Breast epithelium (tissue), 4 donors: ENCODE measurements around the gene RNF121. TPM values are rescaled to one million over a fixed set of nuclear protein-coding genes. Genes with fewer than 3 reads are reported as not detected.

ENCODE experiments used
- DNase-seq, 2 donors: peaks; one replicate each; pipeline ENCODE4 v3.0.0-alpha.2; 2019; ENCODE audit warnings: low spot score in 2 of 2
- H3K27ac ChIP-seq, 2 donors: fragments of 200-600 bp; sonication (generic) in 1 of 2; one replicate each; pipeline ENCODE4 v1.5.1; 2016 to 2019; ENCODE audit warnings: mild to moderate bottlenecking in 1 of 2
- H3K27me3 ChIP-seq, 2 donors: fragments of 200-600 bp; sonication (generic) in 1 of 2; one replicate each; pipeline versions ENCODE4 v1.5.1 to v1.6.0; 2017 to 2019; ENCODE audit warnings: control low read depth in 1 of 2, mild to moderate bottlenecking in 1 of 2
- H3K36me3 ChIP-seq: fragments of 200-600 bp; one replicate; pipeline ENCODE4 v1.5.1; 2019
- H3K4me1 ChIP-seq, 2 donors: fragments of 200-600 bp; sonication (generic); one replicate each; pipeline ENCODE4 v1.5.1; 2016 to 2019; ENCODE audit warnings: control low read depth in 1 of 2
- H3K4me3 ChIP-seq, 3 donors: fragments of 200-600 bp; sonication (generic); 1 replicate in 2 of 3; 2 replicates in 1 of 3; pipeline ENCODE4 v1.5.1; 2016 to 2019; ENCODE audit warnings: mild to moderate bottlenecking in 3 of 3, moderate library complexity in 2 of 3
- H3K9me3 ChIP-seq, 2 donors: fragments of 200-600 bp; sonication (generic) in 1 of 2; one replicate each; pipeline ENCODE4 v1.5.1; 2016 to 2019; ENCODE audit warnings: control low read depth in 1 of 2
- CTCF ChIP-seq, 3 donors: fragments of 450-650 bp; IDR thresholded peaks; one replicate each; pipeline ENCODE4 v1.5.1; 2016 to 2017; ENCODE audit warnings: antibody characterized with exemption in 3 of 3, mild to moderate bottlenecking in 3 of 3, moderate library complexity in 3 of 3
- POLR2A ChIP-seq: fragments of 450-650 bp; IDR thresholded peaks from one replicate; pipeline ENCODE4 v1.6.1; 2016; ENCODE audit warnings: antibody characterized with exemption, mild to moderate bottlenecking, moderate library complexity
- POLR2AphosphoS5 ChIP-seq, 3 donors: sonication (generic); formaldehyde crosslinking; IDR thresholded peaks; one replicate each; pipeline ENCODE4 v1.6.1; 2017; ENCODE audit warnings: antibody characterized with exemption in 3 of 3
- intact Hi-C: fragments of 100-400 bp; cut with DNase I; formaldehyde crosslinking; loops from one replicate; pipeline ENCODE4 v1.15.1; 2023; ENCODE audit warnings: low total_unique reads
- total RNA-seq, 3 donors: library from RNA; depleted of rRNA; stranded (reverse); fragments of >200 nt; gene quantifications; one replicate each; pipeline ENCODE4 v1.1.0, GENCODE V29; 2016

RNF121 gene
- total RNA-seq, 3 donors from 2014 or later: 21.8 to 39.0 (median 37.3) TPM

GRCh38 chr11:72039856-72040401 is 111.1 kb downstream of the RNF121 start:
- Histone ChIP-seq H3K4me3 (peak overlapping the region; percentile 56 to 71 (median 68)), H3K9me3 (no peaks in the 10 kb centered on the region), H3K27me3 (no peaks in the 10 kb centered on the region), H3K36me3 (no peaks in the 10 kb centered on the region), H3K4me1 (peaks cover 4 to 21% of the 10 kb centered on the region in 2 donors), H3K27ac (peak overlapping the region; percentile 99)
- TF ChIP-seq CTCF (IDR thresholded peaks at IDR 0.05) (no peak), POLR2AphosphoS5 (IDR thresholded peaks at IDR 0.05) (no peak), POLR2A (no peak)
- peak in 1 of 2 donors; percentile 39 for DNase-seq
- intact Hi-C loops: no loop called here

- Histone ChIP-seq H3K4me3 (peak overlapping the region; percentile 56 to 71 (median 68)), H3K36me3 (no peaks in the 10 kb centered on the region), H3K4me1 (peaks cover 4 to 21% of the 10 kb centered on the region in 2 donors), H3K27ac (peak overlapping the region; percentile 99), H3K9me3 (no peaks in the 10 kb centered on the region), H3K27me3 (no peaks in the 10 kb centered on the region)
- intact Hi-C loops: no loop called here
- peak; percentile 94 to 95 for DNase-seq
- no peak for TF ChIP-seq CTCF (IDR thresholded peaks at IDR 0.05)
- TF ChIP-seq POLR2A: peak; percentile 27
- TF ChIP-seq POLR2AphosphoS5 (IDR thresholded peaks at IDR 0.05): peak; percentile 85 to 95 (median 92)
Observed at GRCh38 chr11:72040491-72041363, 111.9 kb downstream of the RNF121 start.

- no peaks in the 10 kb centered on the region for H3K27me3 ChIP-seq
- H3K9me3 ChIP-seq: no peaks in the 10 kb centered on the region
- H3K4me3 ChIP-seq: peak overlapping the region; percentile 56 to 71 (median 68)
- DNase-seq: peak; percentile 82 to 87
- intact Hi-C loops: no loop called here
- TF ChIP-seq POLR2A: no peak
- TF ChIP-seq CTCF (IDR thresholded peaks at IDR 0.05): no peak
- peak; percentile 41 to 66 (median 63) for TF ChIP-seq POLR2AphosphoS5 (IDR thresholded peaks at IDR 0.05)
- peaks cover 4 to 17% of the 10 kb centered on the region in 2 donors for H3K4me1 ChIP-seq
- H3K27ac ChIP-seq: peak overlapping the region; percentile 99
- no peaks in the 10 kb centered on the region for H3K36me3 ChIP-seq
Observed at GRCh38 chr11:72041364-72042063, 112.7 kb downstream of the RNF121 start.

- no peak for DNase-seq
- Histone ChIP-seq H3K36me3 (no peaks in the 10 kb centered on the region), H3K9me3 (no peaks in the 10 kb centered on the region), H3K4me1 (peaks cover 4 to 12% of the 10 kb centered on the region in 2 donors), H3K4me3 (peak overlapping the region; percentile 56 to 71 (median 68)), H3K27ac (peak overlapping the region; percentile 99), H3K27me3 (no peaks in the 10 kb centered on the region)
- intact Hi-C loops: no loop called here
- no peak for TF ChIP-seq CTCF (IDR thresholded peaks at IDR 0.05)
- TF ChIP-seq POLR2A: no peak
- TF ChIP-seq POLR2AphosphoS5 (IDR thresholded peaks at IDR 0.05): no peak
Observed at GRCh38 chr11:72042064-72042745, 113.4 kb downstream of the RNF121 start.
